Measurements from ENCODE around the gene LIMCH1. TPM values are rescaled to one million over a fixed set of nuclear protein-coding genes. Genes with fewer than 3 reads are reported as not detected.
"Not testable (repeated sequence)": the region's sequence is repeated elsewhere in the genome, so short reads cannot be mapped to it uniquely, and the experiment has no call there.

Gene LIMCH1
- total RNA-seq, 1 donor from 2014 or later, result 95.9 TPM

- DNase-seq (ENCODE audit: low spot score), result no peak
Measured at GRCh38 chr4:41679991-41680390, 142.0 kb downstream of the LIMCH1 start.

GRCh38 chr4:41681054-41681453 is 143.1 kb downstream of the LIMCH1 start:
- DNase-seq (ENCODE audit: low spot score), result no peak

- DNase-seq (ENCODE audit: low spot score), result no peak
Measured at GRCh38 chr4:41683326-41683725, 145.4 kb downstream of the LIMCH1 start.

GRCh38 chr4:41686893-41687292 is 148.9 kb downstream of the LIMCH1 start:
- DNase-seq (ENCODE audit: low spot score), result no peak

- DNase-seq (ENCODE audit: low spot score), result no peak
Measured at GRCh38 chr4:41687971-41688370, 150.0 kb downstream of the LIMCH1 start.

- DNase-seq (ENCODE audit: low spot score), result peak; percentile 47
Measured at GRCh38 chr4:41692717-41693345, 154.9 kb downstream of the LIMCH1 start.

GRCh38 chr4:41693629-41694028 is 155.7 kb downstream of the LIMCH1 start:
- DNase-seq (ENCODE audit: low spot score), result no peak

- DNase-seq (ENCODE audit: low spot score), result no peak
Measured at GRCh38 chr4:41696131-41696530, 158.2 kb downstream of the LIMCH1 start.

GRCh38 chr4:41696763-41697162 is 158.8 kb downstream of the LIMCH1 start:
- no peak for DNase-seq (ENCODE audit: low spot score)

- no peak for DNase-seq (ENCODE audit: low spot score)
Measured at GRCh38 chr4:41701983-41702382, 164.0 kb downstream of the LIMCH1 start.

- DNase-seq (ENCODE audit: low spot score), result no peak
Measured at GRCh38 chr4:41702770-41703169, 164.8 kb downstream of the LIMCH1 start.

GRCh38 chr4:41703785-41704184 is 165.8 kb downstream of the LIMCH1 start:
- no peak for DNase-seq (ENCODE audit: low spot score)

- DNase-seq (ENCODE audit: low spot score), result no peak
Measured at GRCh38 chr4:41709844-41710481, 172.0 kb downstream of the LIMCH1 start.

- not testable (repeated sequence) for DNase-seq (ENCODE audit: low spot score)
Measured at GRCh38 chr4:41711654-41712053, 173.7 kb downstream of the LIMCH1 start.

- no peak for DNase-seq (ENCODE audit: low spot score)
Measured at GRCh38 chr4:41712425-41712824, 174.5 kb downstream of the LIMCH1 start.

- DNase-seq (ENCODE audit: low spot score), result no peak
Measured at GRCh38 chr4:41713768-41714167, 175.8 kb downstream of the LIMCH1 start.

GRCh38 chr4:41714364-41715000 is 176.5 kb downstream of the LIMCH1 start:
- no peak for DNase-seq (ENCODE audit: low spot score)

GRCh38 chr4:41715155-41715554 is 177.2 kb downstream of the LIMCH1 start:
- DNase-seq (ENCODE audit: low spot score), result no peak

- DNase-seq (ENCODE audit: low spot score), result no peak
Measured at GRCh38 chr4:41718907-41719306, 180.9 kb downstream of the LIMCH1 start.

- DNase-seq (ENCODE audit: low spot score), result no peak
Measured at GRCh38 chr4:41719417-41719816, 181.5 kb downstream of the LIMCH1 start.

- DNase-seq (ENCODE audit: low spot score), result no peak
Measured at GRCh38 chr4:41722181-41722580, 184.2 kb downstream of the LIMCH1 start.

- DNase-seq (ENCODE audit: low spot score), result no peak
Measured at GRCh38 chr4:41723286-41723685, 185.3 kb downstream of the LIMCH1 start.

GRCh38 chr4:41725254-41725653 is 187.3 kb downstream of the LIMCH1 start:
- DNase-seq (ENCODE audit: low spot score), result no peak

Measured in ureter (tissue), 1 donor.